NCI-H1092 treated with DMSO at 0.1 percent for 48 hours (cell line): Measurements from ENCODE around the gene MOSPD2.

ENCODE experiments used
- DNase-seq: peaks from one replicate; lab custom pipeline; 2025; lab: John Stamatoyannopoulos, UW

The MOSPD2 gene

GRCh38 chrX:14915596-14915995, 42.4 kb downstream of the MOSPD2 start:
- no peak for DNase-seq

- no peak for DNase-seq
Measured at GRCh38 chrX:14916017-14916674, 42.9 kb downstream of the MOSPD2 start.

DNA sequence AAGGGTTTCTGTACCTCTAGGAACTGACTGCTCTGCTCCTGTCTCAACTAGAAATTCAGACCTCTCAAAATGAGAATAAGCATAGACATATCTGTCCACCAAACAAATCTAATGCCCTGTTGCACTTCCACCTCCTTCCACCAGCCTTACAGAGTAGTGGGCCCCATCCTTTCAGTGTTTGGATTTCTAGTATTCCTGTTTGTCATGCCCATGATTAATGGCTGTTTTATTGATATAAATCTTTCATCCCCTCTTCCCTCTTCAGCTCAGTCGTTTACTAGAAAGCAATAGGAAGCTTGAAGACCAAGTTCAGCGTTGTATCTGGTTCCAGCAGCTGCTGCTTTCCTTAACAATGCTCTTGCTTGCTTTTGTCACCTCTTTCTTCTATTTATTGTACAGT, 46.2 kb downstream of the MOSPD2 start:
- DNase-seq, result no peak

DNA sequence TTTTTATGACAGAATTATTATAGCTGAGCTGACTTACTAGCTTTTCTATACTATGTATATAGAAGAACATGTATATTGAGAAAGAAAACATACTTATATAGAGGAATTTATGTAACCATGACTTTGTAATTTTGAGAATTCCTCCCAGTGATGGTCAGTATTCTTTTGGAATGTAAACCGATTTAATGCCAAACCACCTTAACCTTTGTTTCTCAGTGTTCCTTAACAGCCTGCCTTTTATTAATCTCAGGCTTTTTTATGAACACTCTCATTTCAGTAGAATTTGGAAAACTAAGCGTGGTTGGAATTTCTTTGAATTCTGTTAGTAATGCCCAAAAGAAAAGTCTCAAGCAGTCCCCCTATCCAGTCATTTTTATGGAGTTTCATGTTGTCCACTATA, 47.0 kb downstream of the MOSPD2 start:
- no peak for DNase-seq

DNA sequence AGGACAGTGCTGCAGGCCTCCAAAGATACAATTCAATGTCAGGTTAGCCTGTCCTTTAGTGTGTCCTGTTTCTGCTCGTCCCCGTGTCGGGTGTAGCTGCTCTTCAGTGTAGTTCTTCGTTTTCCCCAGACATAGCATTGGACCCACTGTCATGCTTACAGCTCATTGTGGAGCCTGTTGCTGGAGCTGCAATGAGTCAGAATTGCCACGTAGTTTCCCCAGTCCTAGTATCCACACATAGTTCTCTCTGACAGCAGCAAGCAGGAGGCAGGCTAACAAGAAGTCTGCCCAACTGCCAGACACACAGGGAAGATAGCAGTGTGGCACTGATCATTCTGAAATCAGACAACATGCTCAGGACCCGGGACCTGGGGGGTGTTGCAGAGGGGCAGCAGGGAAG, 49.2 kb downstream of the MOSPD2 start:
- no peak for DNase-seq

GRCh38 chrX:14923761-14924160, 50.5 kb downstream of the MOSPD2 start:
- no peak for DNase-seq

GRCh38 chrX:14926471-14926870, 53.2 kb downstream of the MOSPD2 start:
- DNase-seq, result no peak

GRCh38 chrX:14927401-14927800, 54.2 kb downstream of the MOSPD2 start:
- DNase-seq, result no peak

DNA sequence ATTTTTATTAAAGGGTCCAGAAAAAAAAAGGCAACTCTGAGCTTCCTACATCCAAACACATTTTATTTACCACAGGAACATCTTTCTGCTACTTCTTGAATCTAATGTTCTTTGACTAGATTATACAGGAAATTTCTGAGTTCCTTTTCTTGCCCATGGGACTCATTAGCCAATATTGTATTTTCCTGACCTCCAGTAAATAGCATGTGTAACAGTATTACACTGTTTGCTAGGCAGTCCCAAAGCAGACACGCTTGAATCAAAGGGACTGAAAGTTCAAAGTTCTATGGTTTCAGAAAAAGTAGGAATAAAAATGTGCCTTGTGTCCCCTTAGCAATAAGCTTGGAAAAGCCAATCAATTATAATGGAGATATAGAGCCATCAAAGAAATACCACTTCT, 57.4 kb downstream of the MOSPD2 start:
- no peak for DNase-seq

DNA sequence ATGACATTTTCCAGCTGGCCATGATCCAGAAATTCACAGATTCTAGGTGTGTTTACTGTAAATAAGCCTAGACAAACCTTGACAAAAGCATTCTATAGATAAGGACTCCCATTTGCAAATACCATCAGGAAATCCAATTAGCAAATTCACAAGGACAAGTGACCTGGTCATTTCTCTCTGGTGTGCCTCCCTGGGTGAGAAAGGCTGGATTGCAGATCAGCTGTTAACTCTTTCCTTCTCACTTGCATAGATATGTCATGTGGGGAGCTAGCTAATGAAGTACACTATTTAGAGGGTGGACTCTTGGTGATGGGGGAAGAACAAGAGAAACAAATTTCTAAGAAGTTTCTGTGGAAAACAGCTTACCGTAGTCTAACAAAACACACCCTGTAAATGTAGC, 58.9 kb downstream of the MOSPD2 start:
- no peak for DNase-seq

DNA sequence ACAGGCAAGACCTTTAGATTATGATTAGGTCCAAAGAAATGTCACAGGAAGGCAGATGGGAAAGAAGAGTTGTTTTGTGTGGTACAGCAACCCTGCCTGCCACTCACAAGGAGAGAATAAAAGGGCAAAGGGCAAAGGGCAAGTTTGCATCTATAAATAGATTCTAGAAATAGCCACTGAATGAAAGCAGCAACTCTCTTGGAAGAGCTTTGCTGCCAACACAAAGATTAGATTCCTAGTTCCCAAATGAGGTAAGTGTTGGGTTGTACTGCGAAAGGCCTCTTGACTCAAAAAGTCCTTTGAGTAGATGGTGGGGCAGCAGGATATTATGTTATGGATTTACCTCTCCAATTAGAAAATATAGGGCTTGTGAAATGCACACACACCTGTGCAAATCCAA, 61.2 kb downstream of the MOSPD2 start:
- DNase-seq, result no peak

DNA sequence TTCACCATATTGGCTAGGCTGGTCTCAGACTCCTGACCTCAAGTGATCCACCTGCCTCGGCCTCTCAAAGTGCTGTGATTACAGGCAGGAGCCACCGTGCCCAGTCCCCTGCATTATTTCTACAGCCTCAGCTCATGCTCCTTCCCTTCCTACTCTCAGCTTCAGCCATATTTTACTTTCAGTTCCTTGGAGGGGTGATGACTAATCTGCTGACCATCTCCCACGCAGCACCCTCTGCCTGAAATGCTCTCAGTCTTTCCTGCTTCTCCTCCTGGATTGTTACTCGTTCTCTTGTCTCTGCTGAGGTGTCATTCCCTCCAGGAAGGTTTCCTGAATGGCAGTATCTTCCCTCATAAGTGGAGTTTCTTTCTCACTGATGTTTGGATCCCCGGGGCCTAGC, 63.3 kb downstream of the MOSPD2 start:
- no peak for DNase-seq

GRCh38 chrX:14939644-14940043, 66.4 kb downstream of the MOSPD2 start:
- DNase-seq, result no peak

DNA sequence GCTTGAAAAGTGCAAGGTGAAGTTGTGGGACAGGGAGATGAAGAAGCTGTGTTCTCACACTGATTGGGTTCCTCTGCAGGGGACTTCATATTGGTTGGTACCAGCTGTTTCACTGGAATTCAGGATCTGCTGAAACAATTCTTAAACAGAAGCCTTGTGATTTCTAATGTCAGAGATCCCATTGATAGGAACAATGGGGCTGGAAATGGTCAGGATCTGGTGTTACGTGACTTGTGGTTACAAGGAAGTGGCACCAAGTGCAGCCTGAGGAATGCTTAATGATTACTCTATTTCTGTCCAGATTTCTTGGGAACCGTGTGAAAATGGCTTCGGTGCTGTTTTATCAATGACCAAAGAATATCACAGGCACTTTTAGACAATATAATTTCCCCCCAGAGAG, 68.1 kb downstream of the MOSPD2 start:
- DNase-seq, result no peak

- DNase-seq, result no peak
Measured at GRCh38 chrX:14942341-14942740, 69.1 kb downstream of the MOSPD2 start.

GRCh38 chrX:14943962-14944361, 70.7 kb downstream of the MOSPD2 start:
- DNase-seq, result no peak

DNA sequence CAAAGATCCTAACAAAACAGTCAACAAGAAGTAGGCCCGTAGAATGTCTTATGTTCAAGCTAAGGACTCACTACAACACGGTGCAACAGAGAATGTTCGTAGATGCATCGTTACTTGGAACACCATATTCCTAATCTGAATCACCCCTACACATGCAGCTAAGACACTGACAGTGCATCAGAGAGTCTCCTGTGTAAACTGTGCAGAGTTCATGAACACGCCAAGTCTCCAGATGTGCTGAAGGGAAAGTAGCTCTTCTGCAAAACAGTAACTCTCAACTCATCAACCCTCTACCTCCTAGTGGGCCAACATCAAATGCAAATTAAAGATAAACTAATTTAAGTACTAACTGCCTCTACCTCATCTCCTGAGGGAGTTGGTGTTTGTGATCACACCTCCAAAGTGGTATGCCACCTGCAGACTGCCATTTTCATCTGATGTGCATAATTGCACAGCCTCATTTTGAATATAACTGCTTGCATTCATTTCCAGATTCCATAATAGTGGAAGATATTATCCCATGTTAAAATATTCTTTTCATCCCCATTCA, 73.5 kb downstream of the MOSPD2 start:
- DNase-seq, result no peak

DNA sequence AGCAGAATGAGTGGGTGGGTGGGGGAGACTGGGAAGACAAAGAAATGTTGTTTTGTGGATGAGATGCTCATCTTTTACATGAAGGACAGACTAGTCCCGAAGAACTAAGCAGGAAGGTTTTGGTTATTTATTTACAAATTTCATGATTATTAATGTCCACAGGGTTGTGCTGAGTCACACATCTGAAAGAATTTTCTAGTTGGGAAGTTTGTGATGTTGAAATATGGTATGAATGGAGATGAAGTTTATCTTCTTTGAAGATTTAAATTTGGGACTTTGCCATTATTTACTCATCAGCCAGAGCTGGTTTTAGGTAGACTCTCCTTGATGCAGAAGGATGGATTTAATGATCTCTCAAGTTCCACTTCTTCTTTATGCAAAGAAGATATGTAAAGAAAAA, 75.5 kb downstream of the MOSPD2 start:
- DNase-seq, result no peak

DNA sequence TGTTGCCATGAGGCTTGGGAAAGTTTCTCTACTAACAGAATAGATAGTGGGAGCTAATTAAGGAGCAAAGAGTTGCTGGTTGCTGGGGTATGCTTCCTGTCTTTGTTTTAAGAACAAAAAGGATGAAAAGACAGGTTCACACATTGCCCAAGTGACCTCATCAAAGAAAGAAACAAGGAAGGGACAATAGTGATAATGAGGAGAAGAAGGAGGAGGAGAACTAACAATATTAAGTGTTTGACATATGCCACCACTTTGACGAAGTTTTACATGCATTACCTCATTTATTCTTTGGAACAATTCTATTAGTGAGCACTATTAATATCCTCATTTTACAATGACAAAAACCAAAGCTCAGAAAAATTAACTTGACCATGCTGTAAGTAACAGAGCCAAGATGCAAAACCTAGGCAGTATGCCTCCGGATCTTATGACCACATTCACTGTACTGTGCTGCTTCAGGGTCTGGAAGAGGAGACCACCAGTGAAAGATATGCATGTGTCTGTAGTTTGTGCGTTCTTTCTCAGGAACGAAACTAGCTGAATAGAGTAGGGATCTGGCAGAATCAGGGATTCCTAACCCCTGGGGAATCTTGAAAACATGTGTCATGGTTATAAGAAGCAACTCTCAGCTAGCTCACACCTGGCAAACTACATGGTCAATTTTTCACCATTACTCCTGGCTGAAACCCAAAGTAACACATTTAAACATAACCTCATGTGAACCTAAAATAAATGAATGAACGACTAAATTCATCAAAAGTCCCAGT, 83.8 kb downstream of the MOSPD2 start:
- no peak for DNase-seq

- no peak for DNase-seq
Measured at GRCh38 chrX:14963447-14964236, 90.4 kb downstream of the MOSPD2 start.

DNA sequence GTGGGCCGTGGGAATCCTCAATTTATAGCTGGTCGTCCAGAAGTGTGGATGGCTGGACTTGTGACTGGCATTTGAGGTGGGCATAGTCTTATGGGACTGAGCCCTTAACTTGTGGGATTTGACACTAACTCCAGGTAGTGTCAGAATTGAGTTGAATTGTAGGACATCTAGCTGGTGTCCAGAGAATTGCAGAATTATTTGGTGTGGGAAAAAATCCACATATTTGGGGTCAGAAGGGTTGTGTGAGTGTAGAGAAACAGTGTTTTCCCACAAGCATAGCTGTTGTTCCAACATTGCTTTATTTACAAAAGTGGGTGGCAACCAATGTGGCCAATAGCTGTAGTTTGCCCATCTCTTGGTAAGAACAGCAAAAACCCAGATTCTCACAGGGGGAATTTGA, 91.3 kb downstream of the MOSPD2 start:
- DNase-seq, result no peak
